IPS-20b (cell line): ENCODE data around the gene MAPRE3.

ENCODE experiments used
- H3K27ac ChIP-seq: one replicate; pipeline ENCODE4 v1.5.1; 2013; ENCODE audit warnings: low read length
- H3K27me3 ChIP-seq: 2 replicates; pipeline ENCODE4 v1.6.1; 2013; ENCODE audit warnings: mild to moderate bottlenecking, low read length, inconsistent platforms; ENCODE audit not compliant: insufficient read depth
- H3K36me3 ChIP-seq: 2 replicates; pipeline ENCODE4 v1.6.1; 2013; ENCODE audit warnings: low read depth, mild to moderate bottlenecking, inconsistent platforms, low read length, moderate library complexity; ENCODE audit not compliant: insufficient read depth
- H3K4me1 ChIP-seq: 2 replicates; pipeline ENCODE4 v1.6.1; 2013; ENCODE audit warnings: mild to moderate bottlenecking, control low read depth, inconsistent platforms, low read length, moderate library complexity; ENCODE audit not compliant: insufficient read depth
- H3K4me3 ChIP-seq: 2 replicates; pipeline ENCODE4 v1.5.1; 2013; ENCODE audit warnings: mild to moderate bottlenecking, low read length, inconsistent platforms
- H3K9ac ChIP-seq: 2 replicates; pipeline ENCODE4 v1.6.1; 2013; ENCODE audit warnings: low read depth, mild to moderate bottlenecking, inconsistent platforms, low read length, moderate library complexity
- H3K9me3 ChIP-seq: 2 replicates; pipeline ENCODE4 v1.6.1; 2013; ENCODE audit warnings: mild to moderate bottlenecking, low read depth, low read length, inconsistent platforms; ENCODE audit not compliant: insufficient read depth

Gene MAPRE3

DNA sequence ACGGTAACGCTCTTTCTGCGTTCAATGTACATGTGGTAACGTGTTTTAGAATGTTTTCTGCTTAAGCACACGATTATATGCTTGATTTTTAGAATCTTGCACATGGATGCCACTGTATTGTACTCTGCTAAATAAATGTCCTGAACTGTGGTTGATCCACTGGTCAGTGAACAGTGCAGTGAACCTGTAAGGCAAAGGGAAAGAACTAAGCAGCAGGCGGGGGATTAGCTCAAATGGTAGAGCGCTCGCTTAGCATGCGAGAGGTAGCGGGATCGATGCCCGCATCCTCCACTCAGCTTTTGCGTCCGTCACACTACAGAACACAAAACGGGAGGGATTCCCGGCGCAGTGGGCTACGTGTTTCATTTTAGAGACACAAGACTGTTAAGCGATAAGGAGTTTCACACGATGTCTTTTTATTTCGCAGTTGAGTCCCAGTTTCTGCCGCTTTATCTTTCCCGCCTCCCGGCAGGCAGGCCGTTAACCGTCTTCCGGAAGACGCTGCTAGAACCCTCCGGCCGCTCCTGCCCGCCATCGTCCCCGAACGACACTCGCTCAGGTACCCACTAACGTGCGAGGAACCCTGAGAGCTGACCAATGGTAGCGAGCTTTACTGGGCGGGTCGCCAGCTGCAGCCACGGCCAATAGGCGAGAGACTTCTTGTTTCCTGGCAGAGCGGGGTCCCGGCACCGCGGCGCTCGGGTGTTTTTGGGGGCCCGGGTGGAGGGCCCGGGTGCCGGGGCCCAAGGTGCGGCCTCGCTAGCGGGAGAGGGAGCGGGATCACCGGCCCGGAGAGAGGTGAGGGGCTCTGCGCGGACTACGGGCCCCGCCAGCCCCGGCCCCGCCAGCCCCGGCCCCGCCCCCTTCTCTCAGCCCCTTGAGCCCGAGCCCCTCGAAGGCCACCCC, 80.8 kb downstream of the MAPRE3 start, which contains the start of gene AGBL5:
AGBL5 (plus strand) TSS at position 673 of the 906 bp plus-strand sequence. CDS start 1,291 bp downstream, outside the sequence.
- Histone ChIP-seq H3K4me3 (peak within 1 kb of the TSS; percentile 73), H3K9me3 (no peaks in the 10 kb centered on the region)

DNA sequence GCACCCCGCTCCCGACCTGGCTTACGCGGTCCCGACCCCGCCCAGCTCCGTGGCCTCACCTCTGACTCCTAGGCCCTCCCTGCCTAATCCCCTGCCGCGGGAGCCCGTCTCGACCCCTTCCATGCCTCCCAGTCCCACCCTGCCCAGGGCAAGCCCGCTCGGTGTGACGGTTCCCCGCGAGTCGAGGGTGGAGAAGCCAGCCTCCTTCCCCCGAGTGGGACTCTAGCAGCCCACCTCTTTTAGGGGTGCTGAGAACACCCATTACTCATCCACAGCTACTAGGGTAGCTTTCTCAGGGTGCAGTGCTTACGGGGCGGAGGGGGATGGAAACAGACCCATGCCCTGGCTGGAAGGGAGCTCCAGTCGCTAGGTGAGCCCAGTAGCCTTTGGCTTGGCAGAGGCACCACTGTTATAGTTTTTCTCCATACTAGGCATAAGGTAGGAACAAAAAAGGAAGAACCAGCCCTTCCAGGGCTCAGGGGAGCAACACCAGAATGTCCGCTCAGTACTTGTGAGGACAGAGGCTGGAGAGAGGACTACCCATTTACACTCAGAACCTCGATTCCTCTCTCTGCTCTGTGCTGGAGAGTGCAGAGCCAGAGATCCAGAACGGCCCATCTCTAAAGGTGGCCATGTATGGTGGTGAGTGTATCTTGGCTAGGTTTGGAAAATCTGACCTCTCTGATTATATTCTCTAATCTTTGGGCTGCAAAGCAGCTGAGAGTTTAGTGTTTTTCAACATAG, 81.6 kb downstream of the MAPRE3 start:
- peaks cover 37% of the 10 kb centered on the region for H3K36me3 ChIP-seq
- H3K9me3 ChIP-seq = no peaks in the 10 kb centered on the region
- H3K9ac ChIP-seq = peak overlapping the region; percentile 87
- no peaks in the 10 kb centered on the region for H3K4me1 ChIP-seq
- H3K4me3 ChIP-seq = peak overlapping the region; percentile 73
- no peak overlapping the region for H3K27ac ChIP-seq
- H3K27me3 ChIP-seq = no peaks in the 10 kb centered on the region

More for the DNA sequence above, 80.8 kb downstream of the MAPRE3 start, which contains the start of gene AGBL5:
- H3K27me3 ChIP-seq = no peaks in the 10 kb centered on the region
- H3K36me3 ChIP-seq = peaks cover 29% of the 10 kb centered on the region
- H3K4me1 ChIP-seq = no peaks in the 10 kb centered on the region
- H3K27ac ChIP-seq = no peak within 1 kb of the TSS
- H3K9ac ChIP-seq = peak within 1 kb of the TSS; percentile 87

DNA sequence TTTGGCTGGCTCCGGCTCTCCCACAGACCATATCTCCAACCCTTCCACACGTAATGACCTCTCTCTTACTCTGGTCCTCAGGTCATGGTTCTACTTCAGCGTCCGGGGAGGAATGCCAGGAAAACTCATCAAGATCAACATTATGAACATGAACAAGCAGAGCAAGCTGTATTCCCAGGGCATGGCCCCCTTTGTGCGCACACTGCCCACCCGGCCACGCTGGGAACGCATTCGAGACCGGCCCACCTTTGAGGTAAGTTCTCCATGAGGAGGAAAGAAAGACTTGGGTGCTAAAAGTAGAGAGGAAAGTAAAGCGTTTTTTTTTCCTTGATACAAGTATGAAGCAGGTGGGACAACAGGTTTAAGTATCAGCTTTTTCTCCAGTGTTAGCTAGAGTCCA, 82.9 kb downstream of the MAPRE3 start:
- peaks cover 48% of the 10 kb centered on the region for H3K36me3 ChIP-seq
- no peak overlapping the region for H3K4me3 ChIP-seq

DNA sequence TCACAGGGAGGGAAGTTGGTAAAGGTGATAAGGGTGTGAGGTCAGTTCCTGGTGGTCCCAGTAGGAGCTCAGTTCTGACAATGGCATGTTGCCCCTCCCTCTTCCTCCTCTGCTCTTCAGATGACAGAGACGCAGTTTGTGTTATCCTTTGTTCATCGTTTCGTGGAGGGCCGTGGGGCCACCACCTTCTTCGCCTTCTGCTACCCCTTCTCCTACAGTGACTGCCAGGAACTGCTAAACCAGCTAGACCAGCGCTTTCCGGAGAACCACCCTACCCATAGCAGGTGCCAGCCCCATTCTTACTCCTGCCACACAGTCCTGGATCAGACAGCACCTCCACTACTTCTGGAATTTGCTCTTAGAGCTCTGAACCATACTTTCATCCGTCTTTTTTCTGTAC, 83.3 kb downstream of the MAPRE3 start:
- no peak overlapping the region for H3K9ac ChIP-seq
- no peak overlapping the region for H3K4me3 ChIP-seq
- H3K36me3 ChIP-seq = peaks cover 53% of the 10 kb centered on the region
- no peak overlapping the region for H3K27ac ChIP-seq
- no peaks in the 10 kb centered on the region for H3K4me1 ChIP-seq
- no peaks in the 10 kb centered on the region for H3K9me3 ChIP-seq
- H3K27me3 ChIP-seq = no peaks in the 10 kb centered on the region

More for the DNA sequence above, 82.9 kb downstream of the MAPRE3 start:
- H3K27me3 ChIP-seq = no peaks in the 10 kb centered on the region
- H3K9ac ChIP-seq = no peak overlapping the region
- H3K9me3 ChIP-seq = no peaks in the 10 kb centered on the region
- H3K4me1 ChIP-seq = no peaks in the 10 kb centered on the region
- no peak overlapping the region for H3K27ac ChIP-seq

DNA sequence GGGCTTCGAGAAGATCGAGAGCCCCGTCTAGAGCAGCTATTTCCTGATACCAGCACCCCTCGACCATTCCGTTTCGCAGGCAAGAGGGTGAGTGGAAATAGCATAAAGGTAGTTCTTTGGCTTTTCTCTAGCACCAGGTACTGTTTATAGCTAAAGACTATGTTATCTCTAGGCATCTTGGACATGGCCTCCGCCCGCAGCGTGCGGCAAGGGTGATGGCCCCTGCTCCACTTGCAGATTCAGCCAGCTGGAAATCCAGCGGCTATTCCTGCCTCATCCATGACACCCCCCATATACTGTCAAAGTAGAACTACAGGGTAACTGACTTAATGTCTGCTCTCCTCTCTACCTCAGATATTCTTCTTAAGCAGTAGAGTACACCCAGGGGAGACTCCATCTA, 84.3 kb downstream of the MAPRE3 start:
- Histone ChIP-seq H3K4me1 (no peaks in the 10 kb centered on the region), H3K9me3 (no peaks in the 10 kb centered on the region), H3K27ac (no peak overlapping the region), H3K27me3 (no peaks in the 10 kb centered on the region), H3K36me3 (peaks cover 62% of the 10 kb centered on the region), H3K4me3 (no peak overlapping the region), H3K9ac (no peak overlapping the region)

DNA sequence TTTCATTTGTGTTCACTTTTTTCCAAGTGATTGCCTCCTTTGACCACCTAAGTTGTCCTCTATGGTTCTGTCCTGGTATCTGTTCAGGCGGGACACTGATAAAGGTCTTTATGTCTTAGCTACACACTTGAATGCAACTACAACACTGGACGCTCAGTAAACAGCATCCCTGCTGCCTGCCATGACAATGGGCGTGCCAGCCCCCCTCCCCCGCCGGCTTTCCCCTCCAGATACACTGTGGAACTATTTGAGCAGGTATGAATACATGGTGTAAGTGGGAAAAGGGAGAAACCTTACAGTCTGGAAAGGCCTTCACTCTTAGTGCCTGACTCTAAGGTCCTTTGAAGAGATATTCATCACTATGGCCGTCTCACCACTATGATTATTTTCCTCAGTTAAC, 86.7 kb downstream of the MAPRE3 start:
- H3K9me3 ChIP-seq = no peaks in the 10 kb centered on the region
- H3K27ac ChIP-seq = no peak overlapping the region
- H3K27me3 ChIP-seq = no peaks in the 10 kb centered on the region
- H3K9ac ChIP-seq = no peak overlapping the region
- H3K4me3 ChIP-seq = no peak overlapping the region
- no peaks in the 10 kb centered on the region for H3K4me1 ChIP-seq
- H3K36me3 ChIP-seq = peaks cover 70% of the 10 kb centered on the region

DNA sequence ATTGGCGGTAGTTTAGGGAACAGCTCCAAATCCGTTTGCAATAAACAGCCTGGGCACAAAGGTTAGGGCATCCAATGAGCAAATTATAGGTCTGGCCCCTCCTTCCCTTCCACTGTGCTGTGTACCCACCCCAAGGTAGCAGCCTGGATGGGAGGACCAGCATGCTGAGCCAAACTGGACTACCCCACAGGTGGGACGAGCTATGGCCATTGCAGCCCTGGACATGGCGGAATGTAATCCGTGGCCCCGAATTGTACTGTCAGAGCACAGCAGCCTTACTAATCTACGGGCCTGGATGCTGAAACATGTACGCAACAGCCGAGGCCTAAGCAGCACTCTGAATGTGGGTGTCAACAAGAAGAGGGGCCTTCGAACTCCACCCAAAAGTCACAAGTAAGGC, 87.8 kb downstream of the MAPRE3 start:
- no peak overlapping the region for H3K9ac ChIP-seq
- no peaks in the 10 kb centered on the region for H3K4me1 ChIP-seq
- H3K9me3 ChIP-seq = no peaks in the 10 kb centered on the region
- H3K36me3 ChIP-seq = peaks cover 78% of the 10 kb centered on the region
- H3K27me3 ChIP-seq = no peaks in the 10 kb centered on the region
- no peak overlapping the region for H3K4me3 ChIP-seq
- H3K27ac ChIP-seq = no peak overlapping the region

DNA sequence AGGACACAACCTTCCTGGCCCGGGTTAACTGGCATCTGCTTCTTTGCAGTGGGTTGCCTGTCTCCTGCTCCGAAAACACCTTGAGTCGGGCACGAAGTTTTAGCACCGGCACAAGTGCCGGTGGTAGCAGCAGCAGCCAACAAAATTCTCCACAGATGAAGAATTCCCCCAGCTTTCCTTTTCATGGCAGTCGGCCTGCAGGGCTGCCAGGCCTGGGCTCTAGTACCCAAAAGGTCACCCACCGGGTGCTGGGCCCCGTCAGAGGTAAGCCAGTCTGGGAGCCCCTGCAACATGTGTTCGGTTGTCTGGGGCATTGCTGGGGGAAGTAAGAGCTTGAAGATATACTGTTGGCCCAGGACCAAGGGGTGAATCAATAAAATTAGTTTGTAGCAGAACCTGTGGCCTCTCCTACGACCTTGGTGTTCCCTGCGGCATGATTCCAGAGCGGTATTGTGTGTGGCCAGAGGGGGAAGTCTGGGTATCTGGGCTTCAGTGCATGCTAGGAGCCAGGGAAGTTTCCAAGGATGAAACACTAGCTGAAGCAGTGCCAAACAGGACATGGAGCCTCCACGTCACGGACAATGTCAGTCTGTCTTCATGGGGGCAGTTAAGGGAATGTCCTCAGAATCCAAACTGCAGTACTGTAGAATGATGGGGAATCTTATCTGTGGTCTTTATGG, 88.8 kb downstream of the MAPRE3 start:
- H3K9me3 ChIP-seq = no peaks in the 10 kb centered on the region
- no peaks in the 10 kb centered on the region for H3K4me1 ChIP-seq
- H3K36me3 ChIP-seq = peaks cover 69% of the 10 kb centered on the region
- H3K9ac ChIP-seq = no peak overlapping the region
- H3K4me3 ChIP-seq = no peak overlapping the region
- H3K27me3 ChIP-seq = no peaks in the 10 kb centered on the region
- no peak overlapping the region for H3K27ac ChIP-seq

DNA sequence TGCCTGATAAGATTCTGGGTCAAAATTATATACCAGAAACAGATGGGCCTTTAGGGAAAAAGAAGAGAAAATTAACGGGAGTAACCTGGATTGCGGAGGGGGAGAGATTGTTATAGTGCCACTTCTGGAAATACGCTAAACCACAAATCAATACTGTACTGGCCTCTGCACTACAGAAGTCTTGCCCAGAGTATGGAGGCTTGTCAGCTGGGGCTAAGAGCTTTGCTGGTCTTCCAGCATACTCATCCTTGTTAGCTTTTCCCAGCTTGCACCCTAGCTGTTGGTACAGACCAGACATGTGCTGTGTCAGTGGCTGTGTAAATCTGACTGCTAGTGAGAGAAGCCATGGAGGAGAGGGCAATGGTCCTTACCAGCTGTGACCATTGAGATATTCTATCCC, 89.9 kb downstream of the MAPRE3 start:
- H3K4me3 ChIP-seq = no peak overlapping the region
- H3K36me3 ChIP-seq = peaks cover 61% of the 10 kb centered on the region
- no peak overlapping the region for H3K9ac ChIP-seq

DNA sequence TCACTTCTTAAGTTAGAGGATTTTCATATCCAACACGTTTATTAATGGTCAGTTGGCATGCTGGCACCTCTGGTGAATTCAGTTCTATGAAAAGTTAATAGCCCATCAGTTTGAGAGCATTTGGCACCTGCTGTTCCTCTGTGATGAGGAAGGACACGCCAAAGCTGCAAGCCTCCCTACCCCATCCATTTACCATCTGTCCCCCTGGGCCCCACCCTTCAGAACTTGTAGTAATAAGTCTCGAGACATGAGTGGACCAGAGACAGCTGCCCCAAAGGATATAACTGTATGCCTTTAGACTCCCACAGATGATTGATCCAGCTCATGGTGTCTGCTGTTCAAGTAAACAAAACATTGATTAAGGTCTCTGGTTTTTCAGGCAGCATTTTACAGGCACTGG, 94.7 kb downstream of the MAPRE3 start:
- Histone ChIP-seq H3K9ac (no peak overlapping the region), H3K27me3 (no peaks in the 10 kb centered on the region), H3K9me3 (no peaks in the 10 kb centered on the region), H3K4me3 (no peak overlapping the region), H3K4me1 (peaks cover under 1% of the 10 kb centered on the region; the same call in 1 of the 2 replicates), H3K36me3 (peaks cover 50% of the 10 kb centered on the region), H3K27ac (no peak overlapping the region)

More for the DNA sequence above, 89.9 kb downstream of the MAPRE3 start:
- no peaks in the 10 kb centered on the region for H3K4me1 ChIP-seq
- H3K27me3 ChIP-seq = no peaks in the 10 kb centered on the region
- H3K9me3 ChIP-seq = no peaks in the 10 kb centered on the region
- no peak overlapping the region for H3K27ac ChIP-seq

DNA sequence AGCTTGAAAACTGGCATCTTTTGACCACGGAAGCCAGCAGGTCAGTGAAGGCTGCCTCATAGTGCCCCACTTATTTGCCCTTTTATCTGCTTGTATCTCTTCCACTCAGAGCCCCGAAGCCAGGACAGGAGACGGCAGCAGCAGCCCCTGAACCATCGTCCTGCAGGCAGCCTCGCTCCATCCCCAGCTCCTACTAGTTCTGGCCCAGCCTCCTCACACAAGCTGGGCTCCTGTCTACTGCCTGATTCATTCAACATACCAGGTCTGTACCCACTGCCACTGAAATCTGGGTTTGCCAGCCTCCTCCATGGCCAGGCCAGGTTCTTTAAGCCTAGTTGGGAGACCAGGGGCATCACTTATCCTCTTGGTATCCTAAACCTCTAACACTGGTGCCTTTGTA, 96.9 kb downstream of the MAPRE3 start:
- no peak overlapping the region for H3K4me3 ChIP-seq
- no peak overlapping the region for H3K9ac ChIP-seq
- H3K27ac ChIP-seq = no peak overlapping the region
- peaks cover 46% of the 10 kb centered on the region for H3K36me3 ChIP-seq
- H3K9me3 ChIP-seq = no peaks in the 10 kb centered on the region
- no peaks in the 10 kb centered on the region for H3K27me3 ChIP-seq
- peaks cover 4% of the 10 kb centered on the region; the same call in 1 of the 2 replicates for H3K4me1 ChIP-seq
